ENCODE measurements around the gene A1BG. TPM values are rescaled to one million over a fixed set of nuclear protein-coding genes. Genes with fewer than 3 reads are reported as not detected.

A1BG gene
- total and polyA plus RNA-seq, 8 donors, result 0.81 to 10.2 (median 1.6) TPM

GRCh38 chr19:58357481-58358145 is 4.3 kb upstream of the A1BG start:
- H3K27ac ChIP-seq, result no peak overlapping the region
- intact Hi-C loops (cut with DNase I), result no loop called here
- ATAC-seq, result no peak
- no peaks in the 10 kb centered on the region for H3K9me3 ChIP-seq
- H3K4me3 ChIP-seq, result no peak overlapping the region
- peak in 1 of 4 donors; percentile 81 for DNase-seq
- H3K4me1 ChIP-seq, result peaks cover 4 to 21% of the 10 kb centered on the region in 2 donors
- H3K27me3 ChIP-seq, result peaks cover 21 to 52% of the 10 kb centered on the region in 2 donors
- no peaks in the 10 kb centered on the region for H3K36me3 ChIP-seq
- no peak for TF ChIP-seq CTCF (IDR thresholded peaks at IDR 0.05)

- intact Hi-C loops (cut with DNase I), result no loop called here
Observed at GRCh38 chr19:58356766-58357480, 3.6 kb upstream of the A1BG start.

GRCh38 chr19:58355908-58356765 is 2.8 kb upstream of the A1BG start:
- H3K4me1 ChIP-seq, result peaks cover 0 to 16% of the 10 kb centered on the region in 2 donors
- DNase-seq (peak in 2 of 4 donors; percentile 25 to 72), ATAC-seq (peak; percentile 20)
- intact Hi-C loops (cut with DNase I), result no loop called here
- no peaks in the 10 kb centered on the region for H3K36me3 ChIP-seq
- H3K27me3 ChIP-seq, result peaks cover 21 to 67% of the 10 kb centered on the region in 2 donors
- TF ChIP-seq CTCF (IDR thresholded peaks at IDR 0.05), result no peak
- H3K27ac ChIP-seq, result no peak overlapping the region
- no peaks in the 10 kb centered on the region for H3K9me3 ChIP-seq
- peak overlapping the region; percentile 19 to 23 for H3K4me3 ChIP-seq

More at GRCh38 chr19:58356766-58357480, 3.6 kb upstream of the A1BG start:
- peaks cover 21 to 59% of the 10 kb centered on the region in 2 donors for H3K27me3 ChIP-seq
- ATAC-seq (no peak), DNase-seq (peak in 1 of 4 donors; percentile 73)
- H3K9me3 ChIP-seq, result no peaks in the 10 kb centered on the region
- peak overlapping the region; percentile 19 to 23 for H3K4me3 ChIP-seq
- H3K4me1 ChIP-seq, result peaks cover 4 to 21% of the 10 kb centered on the region in 2 donors
- TF ChIP-seq CTCF (IDR thresholded peaks at IDR 0.05), result no peak
- no peaks in the 10 kb centered on the region for H3K36me3 ChIP-seq
- no peak overlapping the region for H3K27ac ChIP-seq

- intact Hi-C loops (cut with DNase I), result no loop called here
- peaks cover 0 to 16% of the 10 kb centered on the region in 2 donors for H3K4me1 ChIP-seq
- ATAC-seq (no peak), DNase-seq (no peak)
- no peak overlapping the region for H3K4me3 ChIP-seq
- H3K36me3 ChIP-seq, result peaks cover 0 to 1% of the 10 kb centered on the region in 2 donors
- no peaks in the 10 kb centered on the region for H3K9me3 ChIP-seq
- peaks cover 22 to 75% of the 10 kb centered on the region in 2 donors for H3K27me3 ChIP-seq
- H3K27ac ChIP-seq, result no peak overlapping the region
- no peak for TF ChIP-seq CTCF (IDR thresholded peaks at IDR 0.05)
Observed at GRCh38 chr19:58355215-58355796, 2.0 kb upstream of the A1BG start.

Measured in left lung (tissue), 10 donors.